ENCODE results near the gene TMPRSS3.

GRCh38 chr21:42435401-42435800 lies 39.5 kb upstream of the TMPRSS3 start:
- TF ChIP-seq GTF2F1 (IDR thresholded peaks at IDR 0.05; ENCODE audit: low read length), result no peak
- TF ChIP-seq GZF1 (CRISPR knock-in tag; IDR thresholded peaks at IDR 0.05), result no peak
- no peak for TF ChIP-seq POLR2AphosphoS5 (IDR thresholded peaks at IDR 0.05; ENCODE audit: low read depth, low read length)
- TF ChIP-seq HDAC1 (CRISPR knock-in tag; IDR thresholded peaks at IDR 0.05), result no peak
- no peak for TF ChIP-seq TCF7L2 (IDR thresholded peaks at IDR 0.05; ENCODE audit: low read depth, low read length)
- no peak for TF ChIP-seq PATZ1 (CRISPR knock-in tag; IDR thresholded peaks at IDR 0.05)
- TF ChIP-seq U2AF2 (IDR thresholded peaks at IDR 0.05; ENCODE audit: low read depth, low read length), result no peak
- no peak for TF ChIP-seq BHLHE40 (IDR thresholded peaks at IDR 0.05; ENCODE audit: low read length)
- no peak for TF ChIP-seq ATF3 (CRISPR knock-in tag; IDR thresholded peaks at IDR 0.05)
- no peak for TF ChIP-seq UBTF (CRISPR knock-in tag; IDR thresholded peaks at IDR 0.05)
- no peak for TF ChIP-seq CTCF (CRISPR knock-in tag; IDR thresholded peaks at IDR 0.05)

Measured in HepG2 (cell line).